Measurements from ENCODE around the gene WDR6. TPM values are rescaled to one million over a fixed set of nuclear protein-coding genes. Genes with fewer than 3 reads are reported as not detected.

Gene WDR6
- total and polyA plus RNA-seq, 9 of the 15 experiments (the other 6 are each of a cell fraction or from before 2014, with no cell fraction given), result 8.9 to 90.6 (median 44.7) TPM

GRCh38 chr3:49007068-49007770 is at the start of gene WDR6 (continued):
- TF ChIP-seq ARID3A (IDR thresholded peaks at IDR 0.05; ENCODE audit: borderline replicate concordance, low read depth, low read length) (no peak), NBN (IDR thresholded peaks at IDR 0.05; ENCODE audit: low read depth) (peak; percentile 78; the same call in 1 of the 2 replicates), SRSF7 (optimal IDR thresholded peaks at IDR 0.05; ENCODE audit: low read depth, low read length) (no peak), MGA (IDR thresholded peaks at IDR 0.05) (peak; percentile 91), C11orf30 (IDR thresholded peaks at IDR 0.05; ENCODE audit: low read depth) (peak; percentile 63), CREB1 (IDR thresholded peaks at IDR 0.05) (peak; percentile 44; the same call in 1 of the 2 replicates), CREB1 (CRISPR knock-in tag; IDR thresholded peaks at IDR 0.05) (no peak; the same call in 1 of the 2 replicates), ZNF589 (CRISPR knock-in tag; IDR thresholded peaks at IDR 0.05; ENCODE audit: low read depth) (no peak), SUPT5H (IDR thresholded peaks at IDR 0.05) (peak; percentile 89), ETV5 (CRISPR knock-in tag; IDR thresholded peaks at IDR 0.05; ENCODE audit: low read depth) (no peak), MAX (CRISPR knock-in tag; IDR thresholded peaks at IDR 0.05) (peak; percentile 46), RFX7 (CRISPR knock-in tag; IDR thresholded peaks at IDR 0.05) (no peak), USF1 (CRISPR knock-in tag; IDR thresholded peaks at IDR 0.05) (peak; percentile 98)
